ENCODE results near the gene CACFD1. TPM values are rescaled to one million over a fixed set of nuclear protein-coding genes. Genes with fewer than 3 reads are reported as not detected.

CACFD1 gene
- total and polyA plus RNA-seq, 2 of the 13 experiments (the other 11 are each of a cell fraction or from before 2014, with no cell fraction given) = 13.8 to 14.6 TPM

DNA sequence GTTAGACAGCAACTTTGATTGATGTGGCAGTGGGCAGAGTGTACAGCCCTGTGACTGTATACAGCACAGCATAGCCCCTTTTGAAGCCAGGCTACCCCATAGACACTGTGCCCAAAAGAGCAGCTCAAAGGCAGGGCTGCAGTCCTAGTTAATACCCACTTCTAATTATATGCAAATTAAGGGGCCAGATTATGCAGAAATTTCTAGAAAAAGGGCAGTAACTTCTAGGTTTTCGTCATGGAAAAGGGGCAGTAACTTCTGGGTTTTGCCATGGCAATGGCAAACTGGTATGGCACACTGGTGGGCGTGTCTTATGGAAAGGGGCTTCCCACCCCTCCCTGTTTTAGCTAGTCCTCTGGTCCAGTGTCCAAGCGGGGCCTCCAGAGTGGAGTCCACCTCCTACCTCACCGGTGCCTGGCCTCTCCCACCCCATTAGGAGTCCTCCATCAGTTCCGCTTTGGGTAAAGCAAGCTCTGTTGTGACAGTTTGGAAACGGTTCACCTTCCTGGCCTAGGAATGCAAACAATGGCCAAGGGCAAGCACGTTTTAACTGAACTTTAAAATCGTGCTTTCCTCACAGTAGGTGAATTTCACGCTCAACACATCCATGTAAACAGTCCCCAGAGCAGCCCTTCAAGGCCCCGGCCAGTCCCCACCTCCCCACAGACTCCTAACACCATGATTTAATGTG, 32.0 kb upstream of the CACFD1 start (continued):
- TF ChIP-seq, protein P1, sequence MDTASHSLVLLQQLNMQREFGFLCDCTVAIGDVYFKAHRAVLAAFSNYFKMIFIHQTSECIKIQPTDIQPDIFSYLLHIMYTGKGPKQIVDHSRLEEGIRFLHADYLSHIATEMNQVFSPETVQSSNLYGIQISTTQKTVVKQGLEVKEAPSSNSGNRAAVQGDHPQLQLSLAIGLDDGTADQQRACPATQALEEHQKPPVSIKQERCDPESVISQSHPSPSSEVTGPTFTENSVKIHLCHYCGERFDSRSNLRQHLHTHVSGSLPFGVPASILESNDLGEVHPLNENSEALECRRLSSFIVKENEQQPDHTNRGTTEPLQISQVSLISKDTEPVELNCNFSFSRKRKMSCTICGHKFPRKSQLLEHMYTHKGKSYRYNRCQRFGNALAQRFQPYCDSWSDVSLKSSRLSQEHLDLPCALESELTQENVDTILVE (CRISPR knock-in tag; IDR thresholded peaks at IDR 0.05) = no peak
- TF ChIP-seq ZNF253 (CRISPR knock-in tag; IDR thresholded peaks at IDR 0.05; ENCODE audit: borderline replicate concordance) = no peak
- TF ChIP-seq, protein P2, sequence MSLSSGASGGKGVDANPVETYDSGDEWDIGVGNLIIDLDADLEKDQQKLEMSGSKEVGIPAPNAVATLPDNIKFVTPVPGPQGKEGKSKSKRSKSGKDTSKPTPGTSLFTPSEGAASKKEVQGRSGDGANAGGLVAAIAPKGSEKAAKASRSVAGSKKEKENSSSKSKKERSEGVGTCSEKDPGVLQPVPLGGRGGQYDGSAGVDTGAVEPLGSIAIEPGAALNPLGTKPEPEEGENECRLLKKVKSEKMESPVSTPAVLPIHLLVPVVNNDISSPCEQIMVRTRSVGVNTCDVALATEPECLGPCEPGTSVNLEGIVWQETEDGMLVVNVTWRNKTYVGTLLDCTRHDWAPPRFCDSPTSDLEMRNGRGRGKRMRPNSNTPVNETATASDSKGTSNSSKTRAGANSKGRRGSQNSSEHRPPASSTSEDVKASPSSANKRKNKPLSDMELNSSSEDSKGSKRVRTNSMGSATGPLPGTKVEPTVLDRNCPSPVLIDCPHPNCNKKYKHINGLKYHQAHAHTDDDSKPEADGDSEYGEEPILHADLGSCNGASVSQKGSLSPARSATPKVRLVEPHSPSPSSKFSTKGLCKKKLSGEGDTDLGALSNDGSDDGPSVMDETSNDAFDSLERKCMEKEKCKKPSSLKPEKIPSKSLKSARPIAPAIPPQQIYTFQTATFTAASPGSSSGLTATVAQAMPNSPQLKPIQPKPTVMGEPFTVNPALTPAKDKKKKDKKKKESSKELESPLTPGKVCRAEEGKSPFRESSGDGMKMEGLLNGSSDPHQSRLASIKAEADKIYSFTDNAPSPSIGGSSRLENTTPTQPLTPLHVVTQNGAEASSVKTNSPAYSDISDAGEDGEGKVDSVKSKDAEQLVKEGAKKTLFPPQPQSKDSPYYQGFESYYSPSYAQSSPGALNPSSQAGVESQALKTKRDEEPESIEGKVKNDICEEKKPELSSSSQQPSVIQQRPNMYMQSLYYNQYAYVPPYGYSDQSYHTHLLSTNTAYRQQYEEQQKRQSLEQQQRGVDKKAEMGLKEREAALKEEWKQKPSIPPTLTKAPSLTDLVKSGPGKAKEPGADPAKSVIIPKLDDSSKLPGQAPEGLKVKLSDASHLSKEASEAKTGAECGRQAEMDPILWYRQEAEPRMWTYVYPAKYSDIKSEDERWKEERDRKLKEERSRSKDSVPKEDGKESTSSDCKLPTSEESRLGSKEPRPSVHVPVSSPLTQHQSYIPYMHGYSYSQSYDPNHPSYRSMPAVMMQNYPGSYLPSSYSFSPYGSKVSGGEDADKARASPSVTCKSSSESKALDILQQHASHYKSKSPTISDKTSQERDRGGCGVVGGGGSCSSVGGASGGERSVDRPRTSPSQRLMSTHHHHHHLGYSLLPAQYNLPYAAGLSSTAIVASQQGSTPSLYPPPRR (CRISPR knock-in tag; IDR thresholded peaks at IDR 0.05; ENCODE audit: borderline replicate concordance) = 0 out of 2 replicates have a peak, but pooled peaks have one; percentile 15
- TF ChIP-seq, protein P3, sequence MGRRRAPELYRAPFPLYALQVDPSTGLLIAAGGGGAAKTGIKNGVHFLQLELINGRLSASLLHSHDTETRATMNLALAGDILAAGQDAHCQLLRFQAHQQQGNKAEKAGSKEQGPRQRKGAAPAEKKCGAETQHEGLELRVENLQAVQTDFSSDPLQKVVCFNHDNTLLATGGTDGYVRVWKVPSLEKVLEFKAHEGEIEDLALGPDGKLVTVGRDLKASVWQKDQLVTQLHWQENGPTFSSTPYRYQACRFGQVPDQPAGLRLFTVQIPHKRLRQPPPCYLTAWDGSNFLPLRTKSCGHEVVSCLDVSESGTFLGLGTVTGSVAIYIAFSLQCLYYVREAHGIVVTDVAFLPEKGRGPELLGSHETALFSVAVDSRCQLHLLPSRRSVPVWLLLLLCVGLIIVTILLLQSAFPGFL (CRISPR knock-in tag; IDR thresholded peaks at IDR 0.05) = no peak
- no peak for TF ChIP-seq SKI (IDR thresholded peaks at IDR 0.05; ENCODE audit: partially characterized antibody)
- TF ChIP-seq, protein P4, sequence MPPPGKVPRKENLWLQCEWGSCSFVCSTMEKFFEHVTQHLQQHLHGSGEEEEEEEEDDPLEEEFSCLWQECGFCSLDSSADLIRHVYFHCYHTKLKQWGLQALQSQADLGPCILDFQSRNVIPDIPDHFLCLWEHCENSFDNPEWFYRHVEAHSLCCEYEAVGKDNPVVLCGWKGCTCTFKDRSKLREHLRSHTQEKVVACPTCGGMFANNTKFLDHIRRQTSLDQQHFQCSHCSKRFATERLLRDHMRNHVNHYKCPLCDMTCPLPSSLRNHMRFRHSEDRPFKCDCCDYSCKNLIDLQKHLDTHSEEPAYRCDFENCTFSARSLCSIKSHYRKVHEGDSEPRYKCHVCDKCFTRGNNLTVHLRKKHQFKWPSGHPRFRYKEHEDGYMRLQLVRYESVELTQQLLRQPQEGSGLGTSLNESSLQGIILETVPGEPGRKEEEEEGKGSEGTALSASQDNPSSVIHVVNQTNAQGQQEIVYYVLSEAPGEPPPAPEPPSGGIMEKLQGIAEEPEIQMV (CRISPR knock-in tag; IDR thresholded peaks at IDR 0.05; ENCODE audit: low read depth) = no peak
- TF ChIP-seq, protein P5, sequence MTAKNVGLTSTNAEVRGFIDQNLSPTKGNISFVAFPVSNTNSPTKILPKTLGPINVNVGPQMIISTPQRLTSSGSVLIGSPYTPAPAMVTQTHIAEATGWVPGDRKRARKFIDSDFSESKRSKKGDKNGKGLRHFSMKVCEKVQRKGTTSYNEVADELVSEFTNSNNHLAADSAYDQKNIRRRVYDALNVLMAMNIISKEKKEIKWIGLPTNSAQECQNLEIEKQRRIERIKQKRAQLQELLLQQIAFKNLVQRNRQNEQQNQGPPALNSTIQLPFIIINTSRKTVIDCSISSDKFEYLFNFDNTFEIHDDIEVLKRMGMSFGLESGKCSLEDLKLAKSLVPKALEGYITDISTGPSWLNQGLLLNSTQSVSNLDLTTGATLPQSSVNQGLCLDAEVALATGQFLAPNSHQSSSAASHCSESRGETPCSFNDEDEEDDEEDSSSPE (CRISPR knock-in tag; IDR thresholded peaks at IDR 0.05) = 0 out of 2 replicates have a peak, but pooled peaks have one; percentile 20
- 0 out of 2 replicates have a peak, but pooled peaks have one; percentile 16 for TF ChIP-seq ZNF772 (CRISPR knock-in tag; IDR thresholded peaks at IDR 0.05)
- no peak for TF ChIP-seq CC2D1A (CRISPR knock-in tag; IDR thresholded peaks at IDR 0.05)
- no peak for TF ChIP-seq EEA1 (CRISPR knock-in tag; IDR thresholded peaks at IDR 0.05; ENCODE audit: borderline replicate concordance)
- no peak for TF ChIP-seq NCOA5 (CRISPR knock-in tag; IDR thresholded peaks at IDR 0.05)
- peak; percentile 22; the same call in 1 of the 2 replicates for TF ChIP-seq ZNF331 (CRISPR knock-in tag; IDR thresholded peaks at IDR 0.05)
- TF ChIP-seq ZNF138 (CRISPR knock-in tag; IDR thresholded peaks at IDR 0.05; ENCODE audit: low read depth) = no peak
- no peak for TF ChIP-seq ZNF766 (CRISPR knock-in tag; IDR thresholded peaks at IDR 0.05; ENCODE audit: borderline replicate concordance)
- TF ChIP-seq ESRRA (CRISPR knock-in tag; IDR thresholded peaks at IDR 0.05; ENCODE audit: low read depth) = peak; percentile 33; the same call in 1 of the 2 replicates
- TF ChIP-seq KMT2B (CRISPR knock-in tag; IDR thresholded peaks at IDR 0.05) = no peak
- TF ChIP-seq, protein P6, sequence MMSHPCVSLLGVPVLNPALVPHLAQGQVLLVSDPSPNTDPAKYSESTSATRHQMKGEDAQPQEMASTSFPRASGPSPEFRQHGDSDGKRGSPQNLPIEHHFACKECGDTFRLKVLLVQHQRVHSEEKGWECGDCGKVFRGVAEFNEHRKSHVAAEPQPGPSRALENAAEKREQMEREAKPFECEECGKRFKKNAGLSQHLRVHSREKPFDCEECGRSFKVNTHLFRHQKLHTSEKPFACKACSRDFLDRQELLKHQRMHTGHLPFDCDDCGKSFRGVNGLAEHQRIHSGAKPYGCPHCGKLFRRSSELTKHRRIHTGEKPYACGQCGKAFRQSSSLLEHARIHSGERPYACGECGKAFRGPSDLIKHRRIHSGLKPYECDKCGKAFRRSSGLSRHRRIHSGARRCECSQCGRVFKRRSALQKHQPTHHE (CRISPR knock-in tag; IDR thresholded peaks at IDR 0.05; ENCODE audit: borderline replicate concordance) = no peak
- no peak for TF ChIP-seq FOSL1 (CRISPR knock-in tag; IDR thresholded peaks at IDR 0.05; ENCODE audit: borderline replicate concordance)

Data from HepG2 (cell line).